ENCODE results near the gene SUFU. TPM values are rescaled to one million over a fixed set of nuclear protein-coding genes. Genes with fewer than 3 reads are reported as not detected.

SUFU gene
- total RNA-seq, 1 experiment from 2014 or later = 13.1 TPM

DNA sequence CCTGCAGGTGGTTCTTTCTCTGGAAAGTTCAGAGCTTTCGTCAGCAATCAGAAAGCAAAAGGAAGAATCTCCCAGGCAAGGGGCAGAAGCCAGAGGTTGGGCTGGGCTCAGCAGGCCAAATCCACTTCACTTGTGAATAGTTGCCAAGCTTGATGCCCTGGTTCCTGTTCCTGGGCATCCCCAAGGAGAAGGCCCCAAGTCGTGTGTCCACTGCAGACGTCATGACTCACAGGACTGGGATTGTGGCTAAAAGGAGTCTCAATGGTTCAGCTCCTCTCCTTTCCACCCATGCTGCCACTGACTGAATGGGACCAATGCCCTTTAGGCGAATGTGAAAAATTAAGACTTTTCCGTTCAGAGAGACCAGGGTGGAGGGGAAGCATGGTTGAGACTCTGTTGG lies 101.9 kb downstream of the SUFU start:
- DNase-seq (ENCODE audit: low spot score) = no peak
- POLR2A ChIA-PET = interaction anchor here (1.1 kb wide), 1 partner anchor 10 kb away, joined by 3 read pairs; no protein-coding TSS in a partner anchor
- Mint-ChIP-seq H3K4me1 (no peaks in the 10 kb centered on the region), H3K4me3 (no peak overlapping the region), H3K9me3 (no peaks in the 10 kb centered on the region), H3K27ac (no peak overlapping the region), H3K27me3 (ENCODE audit: low read depth) (no peaks in the 10 kb centered on the region), H3K36me3 (no peaks in the 10 kb centered on the region)
- TF ChIP-seq CBFB (CRISPR knock-in tag; IDR thresholded peaks at IDR 0.05; ENCODE audit: low read depth) = no peak
- TF ChIP-seq KAT7 (CRISPR knock-in tag; IDR thresholded peaks at IDR 0.05; ENCODE audit: borderline replicate concordance) = no peak
- TF ChIP-seq ZNF396 (CRISPR knock-in tag; IDR thresholded peaks at IDR 0.05; ENCODE audit: borderline replicate concordance) = no peak
- TF ChIP-seq, protein P1, sequence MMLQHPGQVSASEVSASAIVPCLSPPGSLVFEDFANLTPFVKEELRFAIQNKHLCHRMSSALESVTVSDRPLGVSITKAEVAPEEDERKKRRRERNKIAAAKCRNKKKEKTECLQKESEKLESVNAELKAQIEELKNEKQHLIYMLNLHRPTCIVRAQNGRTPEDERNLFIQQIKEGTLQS (CRISPR knock-in tag; conservative IDR thresholded peaks at IDR 0.05) = no peak
- no peak for TF ChIP-seq AR (CRISPR knock-in tag; IDR thresholded peaks at IDR 0.05)
- TF ChIP-seq FOXP4 (CRISPR knock-in tag; IDR thresholded peaks at IDR 0.05) = no peak
- TF ChIP-seq MYBL2 (CRISPR knock-in tag; IDR thresholded peaks at IDR 0.05) = no peak
- no peak for TF ChIP-seq ZMAT4 (CRISPR knock-in tag; IDR thresholded peaks at IDR 0.05)
- TF ChIP-seq ERG (CRISPR knock-in tag; IDR thresholded peaks at IDR 0.05) = no peak
- no peak for TF ChIP-seq NR1H2 (CRISPR knock-in tag; IDR thresholded peaks at IDR 0.05)
- TF ChIP-seq ZNF423 (CRISPR knock-in tag; IDR thresholded peaks at IDR 0.05) = no peak
- no peak for TF ChIP-seq CREM (CRISPR knock-in tag; IDR thresholded peaks at IDR 0.05)
- TF ChIP-seq ATF1 (CRISPR knock-in tag; IDR thresholded peaks at IDR 0.05) = no peak
- no peak for TF ChIP-seq PRRX2 (CRISPR knock-in tag; IDR thresholded peaks at IDR 0.05)
- TF ChIP-seq ZNF671 (CRISPR knock-in tag; IDR thresholded peaks at IDR 0.05) = no peak
- TF ChIP-seq USF1 (CRISPR knock-in tag; IDR thresholded peaks at IDR 0.05) = no peak
- no peak for TF ChIP-seq ZNF416 (CRISPR knock-in tag; IDR thresholded peaks at IDR 0.05)
- TF ChIP-seq SP1 (CRISPR knock-in tag; conservative IDR thresholded peaks at IDR 0.05) = no peak
- no peak for ATAC-seq
- CTCF ChIA-PET = interaction anchor here (0.8 to 1.9 kb wide), 2 partner anchors 9 to 10 kb away, joined by 3 to 7 read pairs; no protein-coding TSS in a partner anchor

- peak; percentile 74 for ATAC-seq
- H3K27ac Mint-ChIP-seq = no peak overlapping the region
- no peaks in the 10 kb centered on the region for H3K36me3 Mint-ChIP-seq
- ChIA-PET POLR2A (no interaction called here), CTCF (interaction anchor here (0.8 to 2.4 kb wide), 8 partner anchors 12 to 311 kb away, joined by 3 to 8 read pairs (median 5); no protein-coding TSS in a partner anchor)
- H3K27me3 Mint-ChIP-seq (ENCODE audit: low read depth) = no peaks in the 10 kb centered on the region
- no peaks in the 10 kb centered on the region for H3K4me1 Mint-ChIP-seq
- H3K9me3 Mint-ChIP-seq = no peaks in the 10 kb centered on the region
- DNase-seq (ENCODE audit: low spot score) = no peak
- H3K4me3 Mint-ChIP-seq = no peak overlapping the region
- TF ChIP-seq CBFB (CRISPR knock-in tag; IDR thresholded peaks at IDR 0.05; ENCODE audit: low read depth) (no peak), HMGA2 (CRISPR knock-in tag; IDR thresholded peaks at IDR 0.05) (no peak), PRRX2 (CRISPR knock-in tag; IDR thresholded peaks at IDR 0.05) (no peak), IRF1 (CRISPR knock-in tag; IDR thresholded peaks at IDR 0.05) (no peak), AR (CRISPR knock-in tag; IDR thresholded peaks at IDR 0.05) (no peak), JAZF1 (CRISPR knock-in tag; IDR thresholded peaks at IDR 0.05) (no peak), FOXP1 (CRISPR knock-in tag; IDR thresholded peaks at IDR 0.05; ENCODE audit: borderline replicate concordance) (no peak)
- TF ChIP-seq, protein P2, sequence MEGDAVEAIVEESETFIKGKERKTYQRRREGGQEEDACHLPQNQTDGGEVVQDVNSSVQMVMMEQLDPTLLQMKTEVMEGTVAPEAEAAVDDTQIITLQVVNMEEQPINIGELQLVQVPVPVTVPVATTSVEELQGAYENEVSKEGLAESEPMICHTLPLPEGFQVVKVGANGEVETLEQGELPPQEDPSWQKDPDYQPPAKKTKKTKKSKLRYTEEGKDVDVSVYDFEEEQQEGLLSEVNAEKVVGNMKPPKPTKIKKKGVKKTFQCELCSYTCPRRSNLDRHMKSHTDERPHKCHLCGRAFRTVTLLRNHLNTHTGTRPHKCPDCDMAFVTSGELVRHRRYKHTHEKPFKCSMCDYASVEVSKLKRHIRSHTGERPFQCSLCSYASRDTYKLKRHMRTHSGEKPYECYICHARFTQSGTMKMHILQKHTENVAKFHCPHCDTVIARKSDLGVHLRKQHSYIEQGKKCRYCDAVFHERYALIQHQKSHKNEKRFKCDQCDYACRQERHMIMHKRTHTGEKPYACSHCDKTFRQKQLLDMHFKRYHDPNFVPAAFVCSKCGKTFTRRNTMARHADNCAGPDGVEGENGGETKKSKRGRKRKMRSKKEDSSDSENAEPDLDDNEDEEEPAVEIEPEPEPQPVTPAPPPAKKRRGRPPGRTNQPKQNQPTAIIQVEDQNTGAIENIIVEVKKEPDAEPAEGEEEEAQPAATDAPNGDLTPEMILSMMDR (IDR thresholded peaks at IDR 0.05) = no peak
Measured at GRCh38 chr10:102608487-102608886, 104.7 kb downstream of the SUFU start.
